ENCODE measurements around the gene NRM. TPM values are rescaled to one million over a fixed set of nuclear protein-coding genes. Genes with fewer than 3 reads are reported as not detected.

Gene NRM
- total RNA-seq, 1 donor from 2014 or later: 25.1 TPM

- H3K4me3 ChIP-seq: no peak overlapping the region
- no peaks in the 10 kb centered on the region for H3K9me3 ChIP-seq
- DNase-seq (ENCODE audit: low spot score in 2 of 2): no peak
- H3K36me3 ChIP-seq: peaks cover 53 to 84% of the 10 kb centered on the region in 2 donors
- intact Hi-C loops (cut with DNase I): no loop called here
- H3K4me1 ChIP-seq: no peaks in the 10 kb centered on the region
- no peaks in the 10 kb centered on the region for H3K27me3 ChIP-seq
- TF ChIP-seq CTCF (IDR thresholded peaks at IDR 0.05): no peak
- H3K27ac ChIP-seq: no peak overlapping the region
These were observed 16.6 kb upstream of the NRM start for GRCh38 chr6:30707281-30707850.

- intact Hi-C loops (cut with DNase I): no loop called here
- peaks cover 37 to 79% of the 10 kb centered on the region in 2 donors for H3K36me3 ChIP-seq
- no peak for TF ChIP-seq CTCF (IDR thresholded peaks at IDR 0.05)
- no peak for DNase-seq (ENCODE audit: low spot score in 2 of 2)
- no peaks in the 10 kb centered on the region for H3K4me1 ChIP-seq
- H3K27me3 ChIP-seq: no peaks in the 10 kb centered on the region
- H3K9me3 ChIP-seq: no peaks in the 10 kb centered on the region
- H3K27ac ChIP-seq: no peak overlapping the region
- no peak overlapping the region for H3K4me3 ChIP-seq
These were observed 14.8 kb upstream of the NRM start for GRCh38 chr6:30705620-30706019.

GRCh38 chr6:30703821-30704220 lies 13.0 kb upstream of the NRM start:
- H3K9me3 ChIP-seq: no peaks in the 10 kb centered on the region
- intact Hi-C loops (cut with DNase I): no loop called here
- no peak overlapping the region for H3K4me3 ChIP-seq
- TF ChIP-seq CTCF (IDR thresholded peaks at IDR 0.05): no peak
- DNase-seq (ENCODE audit: low spot score in 2 of 2): no peak
- H3K36me3 ChIP-seq: peaks cover 29 to 76% of the 10 kb centered on the region in 2 donors
- H3K27ac ChIP-seq: no peak overlapping the region
- no peaks in the 10 kb centered on the region for H3K4me1 ChIP-seq
- H3K27me3 ChIP-seq: no peaks in the 10 kb centered on the region

GRCh38 chr6:30703011-30703410 lies 12.2 kb upstream of the NRM start:
- Histone ChIP-seq H3K36me3 (peaks cover 27 to 74% of the 10 kb centered on the region in 2 donors), H3K4me1 (no peaks in the 10 kb centered on the region)
- no peak for DNase-seq (ENCODE audit: low spot score in 2 of 2)

GRCh38 chr6:30700340-30700739 lies 9.6 kb upstream of the NRM start:
- H3K27me3 ChIP-seq: no peaks in the 10 kb centered on the region
- peaks cover 8 to 53% of the 10 kb centered on the region in 2 donors for H3K36me3 ChIP-seq
- TF ChIP-seq CTCF (IDR thresholded peaks at IDR 0.05): no peak
- no peak overlapping the region for H3K27ac ChIP-seq
- DNase-seq (ENCODE audit: low spot score in 2 of 2): no peak
- H3K9me3 ChIP-seq: no peaks in the 10 kb centered on the region
- H3K4me3 ChIP-seq: no peak overlapping the region
- H3K4me1 ChIP-seq: peaks cover 0 to 6% of the 10 kb centered on the region in 2 donors
- intact Hi-C loops (cut with DNase I): no loop called here

More at GRCh38 chr6:30703011-30703410, 12.2 kb upstream of the NRM start:
- no peak overlapping the region for H3K4me3 ChIP-seq
- H3K27ac ChIP-seq: no peak overlapping the region
- H3K27me3 ChIP-seq: no peaks in the 10 kb centered on the region
- no peak for TF ChIP-seq CTCF (IDR thresholded peaks at IDR 0.05)
- intact Hi-C loops (cut with DNase I): no loop called here
- no peaks in the 10 kb centered on the region for H3K9me3 ChIP-seq

- intact Hi-C loops (cut with DNase I): no loop called here
- no peak for DNase-seq (ENCODE audit: low spot score in 2 of 2)
- TF ChIP-seq CTCF (IDR thresholded peaks at IDR 0.05): no peak
- Histone ChIP-seq H3K4me3 (no peak overlapping the region), H3K27me3 (no peaks in the 10 kb centered on the region), H3K4me1 (peaks cover 0 to 9% of the 10 kb centered on the region in 2 donors), H3K27ac (peak overlapping the region in 1 of 2 donors; percentile 3), H3K36me3 (peaks cover 4 to 22% of the 10 kb centered on the region in 2 donors), H3K9me3 (no peaks in the 10 kb centered on the region)
These were observed 5.6 kb upstream of the NRM start for GRCh38 chr6:30696432-30696831.
